Measurements from ENCODE around the gene PIERCE2.
"Not testable (repeated sequence)": the region's sequence is repeated elsewhere in the genome, so short reads cannot be mapped to it uniquely, and the experiment has no call there.

The PIERCE2 gene

GRCh38 chr15:55434989-55435825, 26.9 kb downstream of the PIERCE2 start:
- DNase-seq = peak in 1 of 2 donors; percentile 7

GRCh38 chr15:55443141-55443540, 34.8 kb downstream of the PIERCE2 start:
- not testable (repeated sequence) for DNase-seq

- DNase-seq = not testable (repeated sequence)
Measured at GRCh38 chr15:55445936-55446335, 37.6 kb downstream of the PIERCE2 start.

- not testable (repeated sequence) for DNase-seq
Measured at GRCh38 chr15:55446379-55447029, 38.2 kb downstream of the PIERCE2 start.

- DNase-seq = not testable (repeated sequence)
Measured at GRCh38 chr15:55447030-55447394, 38.7 kb downstream of the PIERCE2 start.

GRCh38 chr15:55457401-55458022, 49.2 kb downstream of the PIERCE2 start:
- no peak for DNase-seq

GRCh38 chr15:55461447-55461846, 53.2 kb downstream of the PIERCE2 start:
- no peak for DNase-seq

GRCh38 chr15:55468321-55468720, 60.0 kb downstream of the PIERCE2 start:
- DNase-seq = no peak
